ENCODE results near the gene P2RY1. TPM values are rescaled to one million over a fixed set of nuclear protein-coding genes. Genes with fewer than 3 reads are reported as not detected.

The P2RY1 gene
- total RNA-seq = under 0.01 and 0.11 TPM in 2 replicates

GRCh38 chr3:152834776-152835600 lies at the start of gene P2RY1:
Gene P2RY1, plus strand, starts transcription at chr3:152835131. Its CDS starts 652 bp downstream, at chr3:152835783.

Small RNAs within 50 kb of the gene (small RNA-seq; reads per million reads assigned to genes)
- not detected for gene ATP5MGP5

All from placental epithelial cell (primary cell).